Ishikawa (cell line): Measurements from ENCODE around the gene HSD17B12.

ENCODE experiments used
- CEBPB ChIP-seq: IDR thresholded peaks from 2 replicates; pipeline ENCODE4 v1.6.1; 2012
- CREB1 ChIP-seq: IDR thresholded peaks from 2 replicates; pipeline ENCODE4 v1.6.1; 2012; ENCODE audit warnings: low read depth
- EGR1 ChIP-seq: IDR thresholded peaks from 2 replicates; pipeline ENCODE4 v1.6.1; 2012
- EP300 ChIP-seq: IDR thresholded peaks from 2 replicates; pipeline ENCODE4 v1.6.1; 2012; ENCODE audit warnings: borderline replicate concordance
- FOXM1 ChIP-seq: IDR thresholded peaks from 2 replicates; pipeline ENCODE4 v1.6.1; 2012; ENCODE audit warnings: low read depth, borderline replicate concordance
- NFIC ChIP-seq: IDR thresholded peaks from 2 replicates; pipeline ENCODE4 v1.6.1; 2012
- RAD21 ChIP-seq: IDR thresholded peaks from 2 replicates; pipeline ENCODE4 v1.6.1; 2012; ENCODE audit warnings: low read depth
- TAF1 ChIP-seq: IDR thresholded peaks from 2 replicates; pipeline ENCODE4 v1.6.1; 2012; ENCODE audit warnings: low read depth, mild to moderate bottlenecking
- TCF12 ChIP-seq: IDR thresholded peaks from 2 replicates; pipeline ENCODE4 v1.6.1; 2012; ENCODE audit warnings: low read depth
- TEAD4 ChIP-seq: IDR thresholded peaks from 2 replicates; pipeline ENCODE4 v1.6.1; 2012
- YY1 ChIP-seq: IDR thresholded peaks from 2 replicates; pipeline ENCODE4 v1.6.1; 2012; ENCODE audit warnings: low read depth
- TF ChIP-seq, protein P1 (sequence below): IDR thresholded peaks from 2 replicates; pipeline ENCODE4 v1.6.1; 2012
- TF ChIP-seq, protein P2 (sequence below): IDR thresholded peaks from 2 replicates; pipeline ENCODE4 v1.6.1; 2012
- TF ChIP-seq, protein P3 (sequence below): IDR thresholded peaks from 2 replicates; pipeline ENCODE4 v1.6.1; 2012; ENCODE audit warnings: low read depth, mild to moderate bottlenecking

DNA sequence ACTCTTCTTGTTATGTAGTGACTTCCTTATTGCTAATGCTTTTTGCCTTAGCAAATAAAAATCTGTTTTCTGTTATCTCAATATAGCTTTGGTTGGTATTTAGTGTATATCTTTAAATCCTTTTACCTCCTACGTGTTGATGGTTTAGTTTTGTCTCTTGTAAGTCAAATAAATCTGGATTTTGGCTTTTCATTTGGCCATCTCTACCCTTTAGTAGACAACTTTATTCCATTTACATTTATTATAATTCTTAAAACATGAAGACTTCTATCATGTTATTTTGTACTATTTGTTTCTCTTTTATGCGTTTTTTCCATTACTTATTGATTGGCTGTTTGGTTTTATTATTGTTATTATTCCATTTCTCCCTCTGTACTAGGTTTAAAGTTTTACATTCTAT, 180.6 kb downstream of the HSD17B12 start:
- TF ChIP-seq, protein P1, sequence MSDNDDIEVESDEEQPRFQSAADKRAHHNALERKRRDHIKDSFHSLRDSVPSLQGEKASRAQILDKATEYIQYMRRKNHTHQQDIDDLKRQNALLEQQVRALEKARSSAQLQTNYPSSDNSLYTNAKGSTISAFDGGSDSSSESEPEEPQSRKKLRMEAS, result no peak
- TF ChIP-seq CREB1 (no peak), YY1 (no peak), RAD21 (no peak), EGR1 (no peak), TCF12 (no peak), CEBPB (no peak), FOXM1 (no peak), NFIC (no peak), EP300 (no peak), TAF1 (no peak), TEAD4 (no peak)
- TF ChIP-seq, protein P2, sequence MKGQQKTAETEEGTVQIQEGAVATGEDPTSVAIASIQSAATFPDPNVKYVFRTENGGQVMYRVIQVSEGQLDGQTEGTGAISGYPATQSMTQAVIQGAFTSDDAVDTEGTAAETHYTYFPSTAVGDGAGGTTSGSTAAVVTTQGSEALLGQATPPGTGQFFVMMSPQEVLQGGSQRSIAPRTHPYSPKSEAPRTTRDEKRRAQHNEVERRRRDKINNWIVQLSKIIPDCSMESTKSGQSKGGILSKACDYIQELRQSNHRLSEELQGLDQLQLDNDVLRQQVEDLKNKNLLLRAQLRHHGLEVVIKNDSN, result no peak
- TF ChIP-seq, protein P3, sequence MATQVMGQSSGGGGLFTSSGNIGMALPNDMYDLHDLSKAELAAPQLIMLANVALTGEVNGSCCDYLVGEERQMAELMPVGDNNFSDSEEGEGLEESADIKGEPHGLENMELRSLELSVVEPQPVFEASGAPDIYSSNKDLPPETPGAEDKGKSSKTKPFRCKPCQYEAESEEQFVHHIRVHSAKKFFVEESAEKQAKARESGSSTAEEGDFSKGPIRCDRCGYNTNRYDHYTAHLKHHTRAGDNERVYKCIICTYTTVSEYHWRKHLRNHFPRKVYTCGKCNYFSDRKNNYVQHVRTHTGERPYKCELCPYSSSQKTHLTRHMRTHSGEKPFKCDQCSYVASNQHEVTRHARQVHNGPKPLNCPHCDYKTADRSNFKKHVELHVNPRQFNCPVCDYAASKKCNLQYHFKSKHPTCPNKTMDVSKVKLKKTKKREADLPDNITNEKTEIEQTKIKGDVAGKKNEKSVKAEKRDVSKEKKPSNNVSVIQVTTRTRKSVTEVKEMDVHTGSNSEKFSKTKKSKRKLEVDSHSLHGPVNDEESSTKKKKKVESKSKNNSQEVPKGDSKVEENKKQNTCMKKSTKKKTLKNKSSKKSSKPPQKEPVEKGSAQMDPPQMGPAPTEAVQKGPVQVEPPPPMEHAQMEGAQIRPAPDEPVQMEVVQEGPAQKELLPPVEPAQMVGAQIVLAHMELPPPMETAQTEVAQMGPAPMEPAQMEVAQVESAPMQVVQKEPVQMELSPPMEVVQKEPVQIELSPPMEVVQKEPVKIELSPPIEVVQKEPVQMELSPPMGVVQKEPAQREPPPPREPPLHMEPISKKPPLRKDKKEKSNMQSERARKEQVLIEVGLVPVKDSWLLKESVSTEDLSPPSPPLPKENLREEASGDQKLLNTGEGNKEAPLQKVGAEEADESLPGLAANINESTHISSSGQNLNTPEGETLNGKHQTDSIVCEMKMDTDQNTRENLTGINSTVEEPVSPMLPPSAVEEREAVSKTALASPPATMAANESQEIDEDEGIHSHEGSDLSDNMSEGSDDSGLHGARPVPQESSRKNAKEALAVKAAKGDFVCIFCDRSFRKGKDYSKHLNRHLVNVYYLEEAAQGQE, result no peak
